Fibroblast of upper back skin (primary cell): ENCODE measurements around the gene ABLIM3.

ENCODE experiments used
- DNase-seq: peaks from one replicate; pipeline ENCODE4 v3.0.0-alpha.2; 2013

ABLIM3 gene

GRCh38 chr5:149133795-149134777, 7.2 kb upstream of the ABLIM3 start:
- DNase-seq, result peak; percentile 78

- no peak for DNase-seq
Measured at GRCh38 chr5:149134778-149135500, 6.4 kb upstream of the ABLIM3 start.

DNA sequence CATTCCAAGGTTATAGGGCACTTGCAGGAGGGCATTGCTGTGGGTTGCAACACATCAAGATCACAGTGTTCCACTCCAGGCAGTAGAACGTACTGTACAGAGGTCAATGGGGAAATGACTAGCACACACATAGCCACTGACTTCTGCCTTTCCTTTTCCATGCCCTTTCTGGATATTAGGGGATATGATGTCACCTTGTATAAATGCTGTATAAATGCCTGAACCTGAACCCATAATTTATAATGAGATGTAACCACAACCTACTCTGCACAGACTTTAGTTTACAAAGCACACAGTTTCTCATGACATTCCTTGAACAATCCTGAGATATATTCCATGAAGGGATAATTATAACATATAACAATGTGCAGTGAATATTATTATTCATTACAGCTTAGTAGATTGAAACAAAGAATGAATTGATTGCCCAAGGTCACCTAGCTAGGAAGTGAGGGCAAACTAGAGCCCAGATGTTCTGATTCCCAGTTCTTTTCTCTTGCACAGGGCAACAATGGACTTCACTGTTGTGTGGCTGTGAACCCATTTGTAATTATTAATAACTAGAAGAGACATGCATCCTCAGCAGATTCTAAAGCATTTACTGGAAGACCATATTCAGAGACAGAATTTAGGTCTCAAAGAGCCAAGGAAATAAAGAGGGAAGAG, 5.6 kb upstream of the ABLIM3 start:
- peak; percentile 77 for DNase-seq

- no peak for DNase-seq
Measured at GRCh38 chr5:149138182-149138923, 2.9 kb upstream of the ABLIM3 start.

GRCh38 chr5:149140197-149141002, 893 bp upstream of the ABLIM3 start:
- DNase-seq, result no peak

DNA sequence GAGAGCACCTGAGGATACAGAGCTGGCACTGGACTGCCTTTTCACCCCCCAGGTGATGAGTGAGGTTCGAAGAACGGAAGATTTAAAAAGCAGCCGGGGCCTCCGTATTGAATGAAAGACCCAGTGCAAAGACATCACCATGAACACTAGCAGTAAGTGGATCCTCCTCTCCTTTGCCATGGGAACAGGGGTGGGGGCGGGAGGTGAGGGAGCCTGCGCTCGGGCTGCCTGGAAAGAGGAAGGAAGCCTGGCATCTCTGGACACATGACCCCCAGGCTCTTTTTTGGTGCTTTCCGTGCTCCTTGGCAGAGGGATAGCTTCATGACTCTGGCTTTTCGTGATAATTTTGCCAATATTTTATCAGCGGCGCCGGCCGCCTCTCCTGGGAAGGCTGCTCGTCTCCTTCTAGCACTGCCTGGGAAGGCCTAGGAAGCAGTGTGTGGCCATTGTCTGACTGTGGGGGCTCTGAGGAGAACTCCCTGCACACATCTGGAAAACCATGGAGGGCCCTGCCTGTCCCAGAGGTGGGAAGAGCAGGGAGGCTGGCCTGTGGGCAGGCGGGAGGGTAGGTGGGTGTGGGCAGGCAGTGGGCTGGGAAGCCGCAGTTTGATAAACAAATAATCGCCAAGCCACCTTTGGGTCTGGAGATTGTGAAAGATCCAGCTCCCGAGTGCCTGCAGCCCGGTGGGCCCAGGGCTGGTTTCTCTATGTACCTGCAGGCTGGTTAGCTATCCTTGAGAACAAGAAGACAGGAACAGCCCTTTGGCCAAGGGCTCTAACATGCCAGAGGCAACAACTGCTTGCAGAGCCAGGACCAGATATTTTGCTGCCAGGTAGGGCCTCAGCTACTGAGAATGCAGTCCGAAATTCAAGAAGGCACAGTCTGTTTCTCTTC, 911 bp downstream of the ABLIM3 start:
- no peak for DNase-seq

- peak; percentile 83 for DNase-seq
Measured at GRCh38 chr5:149143470-149143869, 2.2 kb downstream of the ABLIM3 start.

DNA sequence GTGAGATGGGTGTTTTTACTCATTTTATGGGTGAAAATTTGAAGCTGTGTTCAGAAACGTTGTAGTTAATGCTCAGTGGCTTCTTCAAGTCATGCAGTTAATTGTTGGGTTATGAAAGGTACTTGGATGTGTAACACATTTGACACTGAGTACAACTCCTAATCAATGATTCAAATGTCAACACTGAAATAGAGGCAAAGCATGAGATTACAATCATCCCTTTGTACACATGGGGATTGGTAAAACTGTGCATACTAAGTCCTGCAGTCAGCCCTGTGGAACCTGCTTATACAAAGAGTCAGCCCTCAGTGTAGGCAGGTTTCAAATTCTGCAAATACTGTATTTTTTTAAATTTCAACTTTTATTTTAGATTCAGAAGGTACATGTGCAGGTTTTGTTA, 3.3 kb downstream of the ABLIM3 start:
- DNase-seq, result no peak

DNA sequence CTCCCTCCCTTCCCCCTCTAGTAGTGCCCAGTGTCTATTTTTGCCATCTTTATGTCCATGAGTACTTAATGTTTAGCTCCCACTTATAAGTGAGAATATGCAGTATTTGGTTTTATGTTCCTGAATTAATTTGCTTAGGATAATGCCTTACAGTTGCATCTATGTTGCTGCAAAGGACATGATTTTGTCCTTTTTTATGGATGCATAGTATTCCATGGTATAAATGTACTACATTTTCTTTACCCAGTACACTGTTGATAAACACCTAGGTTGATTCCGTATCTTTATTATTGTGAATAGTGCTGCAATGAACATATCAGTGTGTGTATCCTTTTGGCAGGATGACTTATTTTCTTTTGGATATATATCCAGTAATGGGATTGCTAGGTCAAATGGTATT, 3.8 kb downstream of the ABLIM3 start:
- DNase-seq, result no peak

DNA sequence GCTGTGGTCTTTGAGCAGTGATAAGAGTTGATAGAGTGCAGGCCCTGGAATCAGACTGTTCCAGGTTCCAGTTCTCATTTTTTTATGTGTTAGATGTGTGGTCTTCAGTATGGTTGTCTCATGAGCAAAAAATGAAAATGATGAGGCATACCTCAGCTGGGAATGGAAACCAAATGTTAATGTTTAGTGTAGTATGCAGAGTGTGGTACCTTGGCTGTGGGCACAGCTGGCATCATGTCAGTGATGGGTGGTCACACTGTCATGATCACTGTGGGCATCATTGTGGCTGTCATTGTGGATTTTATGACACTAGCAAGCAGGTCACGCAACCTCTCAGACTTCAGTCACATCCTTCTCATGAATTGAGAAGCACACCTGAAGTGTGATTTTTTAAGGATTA, 6.4 kb downstream of the ABLIM3 start:
- DNase-seq, result no peak

DNA sequence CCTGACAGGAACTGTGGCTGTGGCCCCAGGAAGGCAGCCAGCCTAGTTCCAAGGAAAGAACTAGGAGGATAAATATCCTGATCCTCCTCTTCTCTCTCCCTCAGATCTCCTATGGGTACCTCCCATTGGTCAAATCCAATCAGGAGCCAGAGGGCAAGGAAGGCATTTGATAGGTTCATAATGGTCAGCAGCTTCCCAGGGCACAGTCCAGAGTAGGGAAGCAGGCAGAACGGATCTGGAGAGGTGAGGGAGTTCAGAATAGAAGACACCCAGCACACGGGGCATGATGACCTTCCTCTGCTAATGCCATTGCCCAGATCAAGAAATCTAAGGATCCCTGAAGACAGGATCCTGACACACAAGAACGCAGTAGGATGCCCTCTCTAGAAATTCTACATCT, 8.6 kb downstream of the ABLIM3 start:
- DNase-seq, result no peak

DNA sequence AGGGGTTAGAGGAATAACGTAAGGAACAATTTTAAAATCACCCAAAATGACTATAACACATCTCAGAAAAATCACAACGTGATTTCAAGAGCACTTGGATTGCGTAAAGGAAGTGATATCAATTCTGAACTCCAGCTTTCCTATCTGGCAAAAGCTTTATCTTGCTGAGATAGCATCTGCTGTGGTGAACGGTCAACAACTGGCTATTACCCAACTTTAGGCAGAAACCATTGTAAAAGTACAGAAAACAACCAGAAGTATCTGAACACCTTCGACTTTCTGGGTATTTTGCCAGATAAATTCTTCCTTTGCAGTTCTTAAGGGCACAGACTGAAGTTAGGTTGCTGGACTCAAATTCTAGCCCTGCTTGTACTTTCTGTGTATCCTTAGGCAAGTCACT, 9.2 kb downstream of the ABLIM3 start:
- DNase-seq, result no peak

DNA sequence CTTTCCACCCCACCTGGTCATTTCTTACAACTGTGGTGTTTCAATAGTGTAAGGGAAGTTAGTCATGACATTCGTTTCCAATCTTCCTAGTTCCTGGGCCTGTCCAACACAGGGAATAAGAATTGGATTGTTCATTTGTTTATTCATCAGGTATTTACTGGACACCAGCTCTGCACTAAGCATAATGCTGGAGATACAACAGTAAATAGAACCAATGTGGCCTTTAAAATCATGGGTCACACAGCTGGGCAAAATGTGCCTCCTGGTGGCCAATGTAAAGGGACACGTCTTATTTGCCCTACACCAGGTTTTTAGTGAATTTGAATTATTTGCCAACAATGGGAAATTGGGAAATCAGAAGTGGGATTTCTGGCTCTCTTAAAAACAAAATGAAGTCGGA, 10.4 kb downstream of the ABLIM3 start:
- no peak for DNase-seq

- peak; percentile 70 for DNase-seq
Measured at GRCh38 chr5:149152317-149152746, 11.0 kb downstream of the ABLIM3 start.

GRCh38 chr5:149153193-149153750, 12.0 kb downstream of the ABLIM3 start:
- DNase-seq, result no peak

DNA sequence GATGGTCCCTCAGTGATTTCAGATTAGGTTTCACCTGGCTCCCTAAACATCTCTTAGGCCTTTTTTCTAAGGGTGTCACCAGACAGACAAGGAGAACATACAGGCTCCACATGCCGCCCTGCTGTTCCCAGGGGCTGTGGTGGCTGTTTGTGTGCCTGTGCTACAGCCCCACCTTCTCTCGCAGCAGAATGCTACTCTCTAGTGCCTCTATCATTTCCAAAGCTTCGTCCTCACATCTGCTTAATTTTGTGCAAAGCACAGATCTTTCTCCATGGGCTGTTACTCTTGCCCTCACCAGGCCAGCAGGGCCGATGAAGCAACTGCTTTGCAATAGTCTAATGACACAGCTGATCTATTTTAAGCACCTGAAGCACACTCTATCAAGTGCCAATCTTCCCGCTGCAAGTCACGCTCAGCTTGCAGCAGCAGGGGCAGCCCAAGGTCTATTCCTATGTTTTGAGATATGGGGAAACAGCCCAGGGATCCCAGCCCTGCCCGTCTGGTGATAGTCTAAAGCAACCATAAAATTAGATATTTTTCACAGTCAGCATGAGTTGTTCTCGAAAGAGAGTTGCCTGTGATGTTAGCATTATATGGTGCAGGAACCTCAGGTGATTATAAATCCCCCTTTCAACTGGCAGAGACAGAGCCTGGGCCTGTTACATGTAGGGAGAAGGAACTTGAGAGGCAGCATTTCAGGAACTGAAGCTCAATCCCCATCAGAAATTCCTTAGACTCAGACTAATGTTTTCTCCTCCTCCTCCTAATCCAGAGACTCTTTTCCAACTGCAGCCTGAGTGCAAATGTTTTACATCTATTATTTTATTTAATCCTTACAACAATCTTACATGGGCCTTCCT, 12.7 kb downstream of the ABLIM3 start:
- peak; percentile 83 for DNase-seq

DNA sequence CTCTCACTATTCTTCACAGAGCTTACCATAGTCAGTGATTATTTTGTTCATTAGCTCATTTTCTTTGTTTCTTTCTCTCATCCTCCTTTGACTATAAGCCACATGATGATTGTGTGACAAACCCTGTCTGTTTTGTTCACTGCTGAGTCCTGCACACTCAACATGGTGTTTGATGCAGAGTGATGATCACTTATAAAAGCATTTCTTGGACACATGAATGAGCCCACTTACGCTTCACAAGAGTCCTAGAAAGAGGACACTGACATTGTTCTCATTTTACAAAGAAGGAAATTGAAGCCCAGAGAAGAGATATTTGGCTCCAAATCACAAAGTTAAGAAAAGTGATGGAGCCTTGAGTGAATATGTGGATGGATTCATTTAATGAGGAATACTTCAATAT, 13.4 kb downstream of the ABLIM3 start:
- DNase-seq, result no peak

DNA sequence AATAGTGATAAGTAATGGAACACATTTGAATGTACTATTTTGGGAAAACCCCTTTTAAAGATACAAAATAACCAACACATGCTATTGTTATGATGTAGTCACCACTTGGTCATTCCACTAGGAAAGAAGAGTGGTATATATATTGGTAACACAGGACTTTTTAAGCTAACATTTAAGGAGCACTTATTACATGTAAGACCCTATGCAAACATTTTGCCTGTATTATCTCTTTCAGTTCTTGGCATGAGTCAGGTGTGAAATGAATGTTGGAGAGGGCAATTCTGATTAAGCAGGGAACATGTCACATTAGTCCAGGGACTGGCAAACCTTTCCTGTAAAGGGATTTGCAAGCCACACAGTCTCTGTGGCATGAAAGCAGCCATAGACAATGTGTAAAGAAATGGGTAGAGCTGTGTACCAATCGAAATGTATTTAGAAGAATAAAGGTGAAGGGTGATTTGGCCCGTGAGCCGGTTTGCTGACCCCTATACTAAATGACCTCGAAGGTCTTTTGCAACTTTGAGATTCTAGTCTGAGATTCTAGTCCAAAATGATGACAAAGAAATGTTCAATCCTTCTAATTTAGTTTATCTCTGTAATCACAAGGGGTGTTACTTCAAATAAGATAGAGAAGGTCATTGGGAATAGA, 15.3 kb downstream of the ABLIM3 start:
- DNase-seq, result no peak

- no peak for DNase-seq
Measured at GRCh38 chr5:149157330-149157729, 16.0 kb downstream of the ABLIM3 start.
